Measurements from ENCODE around the gene ALLC.
"Not testable (repeated sequence)": the region's sequence is repeated elsewhere in the genome, so short reads cannot be mapped to it uniquely, and the experiment has no call there.

The ALLC gene

DNA sequence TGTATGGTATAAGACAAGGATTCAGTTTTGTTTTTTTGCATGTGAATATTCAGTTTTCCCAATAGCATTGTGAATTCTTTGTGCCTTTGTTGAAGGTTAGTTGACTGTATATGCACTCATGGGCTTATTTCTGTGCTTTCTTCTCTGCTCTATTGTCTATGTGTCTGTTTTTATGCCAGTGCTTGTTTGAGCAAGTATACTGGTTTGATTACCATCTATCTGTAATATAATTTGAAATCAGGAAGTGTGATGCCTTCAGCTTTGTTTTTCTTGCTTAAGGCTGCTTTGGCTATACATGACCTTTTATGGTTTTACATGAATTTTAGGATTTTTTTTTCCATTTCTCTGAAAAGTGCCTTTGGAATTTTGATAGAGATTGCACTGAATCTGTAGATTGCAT, 39.6 kb upstream of the ALLC start:
- no peak overlapping the region for H3K4me3 Mint-ChIP-seq
- H3K27me3 Mint-ChIP-seq = peaks cover 3% of the 10 kb centered on the region
- H3K4me1 Mint-ChIP-seq = no peaks in the 10 kb centered on the region
- no peak overlapping the region for H3K27ac Mint-ChIP-seq
- no peaks in the 10 kb centered on the region for H3K36me3 Mint-ChIP-seq
- ATAC-seq (ENCODE audit: low read depth) (no peak), DNase-seq (ENCODE audit: low spot score in 2 of 2) (no peak)
- peaks cover 1% of the 10 kb centered on the region for H3K9me3 Mint-ChIP-seq

DNA sequence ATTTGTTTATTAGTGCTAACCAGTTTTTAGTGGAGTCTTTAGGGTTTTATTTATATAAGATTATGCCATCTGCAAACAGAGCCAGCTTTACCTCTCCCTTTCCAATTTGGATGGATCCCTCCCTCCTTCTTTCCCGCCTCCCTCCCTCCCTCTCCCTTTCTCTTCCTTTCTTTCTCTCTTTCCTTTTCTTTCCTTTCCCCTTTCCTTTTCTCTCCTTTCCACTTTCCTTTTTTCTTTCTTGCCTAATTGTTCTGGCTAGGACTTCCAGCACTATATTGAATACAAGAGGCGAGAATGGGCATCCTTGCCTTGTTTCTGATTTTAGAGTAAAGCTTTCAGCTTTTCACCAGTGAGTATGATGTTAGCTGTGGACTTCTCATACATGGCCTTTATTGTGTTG, 39.0 kb upstream of the ALLC start:
- ATAC-seq (ENCODE audit: low read depth) = no peak
- no peak overlapping the region for H3K4me3 Mint-ChIP-seq
- peaks cover 3% of the 10 kb centered on the region for H3K27me3 Mint-ChIP-seq
- H3K27ac Mint-ChIP-seq = no peak overlapping the region
- H3K4me1 Mint-ChIP-seq = no peaks in the 10 kb centered on the region
- no peak for DNase-seq (ENCODE audit: low spot score in 2 of 2)
- H3K9me3 Mint-ChIP-seq = peaks cover 1% of the 10 kb centered on the region
- peaks cover 2% of the 10 kb centered on the region for H3K36me3 Mint-ChIP-seq

DNA sequence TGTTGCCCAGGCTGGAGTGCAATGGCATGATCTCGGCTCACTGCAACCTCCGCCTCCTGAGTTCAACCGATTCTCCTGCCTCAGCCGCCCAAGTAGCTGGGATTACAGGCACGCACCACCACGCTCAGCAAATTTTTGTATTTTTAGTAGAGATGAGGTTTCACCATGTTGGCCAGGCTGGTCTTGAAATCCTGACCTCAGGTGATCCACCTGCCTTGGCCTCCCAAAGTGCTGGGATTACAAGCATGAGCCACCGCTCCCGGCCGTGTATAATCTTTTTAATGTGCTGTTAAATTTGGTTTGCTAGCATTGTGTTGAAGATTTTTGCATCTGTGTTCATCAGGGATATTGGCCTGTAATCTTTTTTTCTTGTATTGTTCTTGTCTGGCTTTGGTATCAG, 38.3 kb upstream of the ALLC start:
- not testable (repeated sequence) for ATAC-seq (ENCODE audit: low read depth); H3K4me3 Mint-ChIP-seq; H3K4me1 Mint-ChIP-seq; H3K36me3 Mint-ChIP-seq; H3K9me3 Mint-ChIP-seq; DNase-seq (ENCODE audit: low spot score in 2 of 2); H3K27me3 Mint-ChIP-seq; H3K27ac Mint-ChIP-seq

DNA sequence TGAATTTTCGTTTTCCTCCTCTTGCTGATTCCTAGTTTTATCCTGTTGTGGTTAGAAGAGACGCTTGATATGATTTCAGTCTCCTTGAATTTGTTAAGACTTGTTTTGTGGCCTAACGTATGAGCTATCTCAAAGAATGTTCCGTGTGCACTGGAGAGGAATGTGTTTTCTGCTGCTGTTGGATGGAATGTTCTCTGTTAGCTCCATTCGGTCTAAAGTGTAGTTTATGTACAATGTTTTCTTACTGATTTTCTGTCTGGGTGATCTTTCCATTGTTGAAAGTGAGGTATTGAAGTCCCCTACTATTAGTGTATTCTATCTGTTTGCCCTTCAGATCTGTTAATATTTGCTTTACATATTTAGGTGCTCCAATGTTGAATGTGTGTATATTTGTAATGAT, 37.2 kb upstream of the ALLC start:
- Mint-ChIP-seq H3K9me3 (peaks cover 1% of the 10 kb centered on the region), H3K4me1 (no peaks in the 10 kb centered on the region), H3K4me3 (no peak overlapping the region), H3K36me3 (peaks cover 2% of the 10 kb centered on the region), H3K27ac (no peak overlapping the region), H3K27me3 (peaks cover 3% of the 10 kb centered on the region)
- ATAC-seq (ENCODE audit: low read depth) (no peak), DNase-seq (ENCODE audit: low spot score in 2 of 2) (no peak)

DNA sequence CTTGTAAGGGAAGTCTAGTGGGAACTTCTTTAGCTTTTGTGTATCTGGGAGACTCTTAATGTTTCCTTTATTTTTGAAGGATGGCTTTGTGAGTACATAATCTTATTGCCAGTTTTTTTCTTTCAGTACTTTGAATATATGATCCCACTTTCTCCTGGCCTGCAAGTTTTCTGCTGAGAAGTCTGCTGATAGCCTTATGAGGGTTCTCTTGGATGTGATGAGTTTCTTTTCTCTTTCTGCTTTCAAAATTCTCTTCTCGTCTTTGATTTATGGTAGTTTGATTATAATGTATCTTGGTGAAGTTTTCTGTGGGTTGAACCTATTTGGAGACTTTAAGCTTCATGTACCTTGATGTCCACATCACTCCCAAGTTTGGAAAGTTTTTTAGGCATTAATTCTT, 35.0 kb upstream of the ALLC start:
- DNase-seq (ENCODE audit: low spot score in 2 of 2) (no peak), ATAC-seq (ENCODE audit: low read depth) (no peak)
- Mint-ChIP-seq H3K27ac (no peak overlapping the region), H3K36me3 (peaks cover 2% of the 10 kb centered on the region), H3K27me3 (peaks cover 9% of the 10 kb centered on the region), H3K4me1 (no peaks in the 10 kb centered on the region), H3K4me3 (no peak overlapping the region), H3K9me3 (peaks cover 1% of the 10 kb centered on the region)

DNA sequence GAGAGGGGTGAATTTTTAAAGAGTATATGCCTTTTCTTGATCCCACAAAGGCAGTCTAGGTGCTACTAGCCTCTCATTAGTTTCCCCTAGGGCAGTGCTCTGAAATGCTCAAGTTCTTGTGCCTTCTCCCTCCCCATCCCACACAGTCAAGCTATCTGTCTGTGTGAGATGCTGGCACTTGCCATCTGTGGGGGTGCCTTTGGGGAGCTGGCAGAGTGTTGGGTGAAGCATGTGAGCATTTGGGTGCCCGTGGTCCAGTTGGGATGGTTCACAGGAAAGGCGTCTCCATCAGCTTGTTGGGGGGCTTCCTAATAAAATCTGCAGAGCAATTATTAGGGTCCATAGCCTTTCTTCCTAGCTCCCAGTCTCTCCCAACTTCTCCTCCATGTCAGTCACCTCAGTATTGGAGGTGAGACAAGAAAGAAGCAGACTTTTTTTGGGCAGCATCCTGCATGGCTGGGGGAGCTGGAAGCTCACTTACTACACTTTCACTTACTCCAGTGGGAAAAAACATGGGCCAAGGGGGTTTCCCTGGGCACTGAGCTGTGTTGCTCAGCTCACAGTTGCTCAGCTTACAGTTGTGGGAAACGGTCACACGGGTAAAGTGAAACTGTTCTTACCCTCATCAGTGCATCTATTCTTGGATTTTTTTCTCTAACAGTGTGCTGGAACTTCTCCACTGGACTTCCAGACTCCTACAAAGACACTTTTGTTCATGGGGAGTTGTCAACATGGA, 33.8 kb upstream of the ALLC start:
- Mint-ChIP-seq H3K27ac (no peak overlapping the region), H3K9me3 (peaks cover 1% of the 10 kb centered on the region), H3K27me3 (peaks cover 9% of the 10 kb centered on the region), H3K4me3 (no peak overlapping the region), H3K36me3 (peaks cover 2% of the 10 kb centered on the region), H3K4me1 (no peaks in the 10 kb centered on the region)
- no peak for DNase-seq (ENCODE audit: low spot score in 2 of 2)
- ATAC-seq (ENCODE audit: low read depth) = no peak

DNA sequence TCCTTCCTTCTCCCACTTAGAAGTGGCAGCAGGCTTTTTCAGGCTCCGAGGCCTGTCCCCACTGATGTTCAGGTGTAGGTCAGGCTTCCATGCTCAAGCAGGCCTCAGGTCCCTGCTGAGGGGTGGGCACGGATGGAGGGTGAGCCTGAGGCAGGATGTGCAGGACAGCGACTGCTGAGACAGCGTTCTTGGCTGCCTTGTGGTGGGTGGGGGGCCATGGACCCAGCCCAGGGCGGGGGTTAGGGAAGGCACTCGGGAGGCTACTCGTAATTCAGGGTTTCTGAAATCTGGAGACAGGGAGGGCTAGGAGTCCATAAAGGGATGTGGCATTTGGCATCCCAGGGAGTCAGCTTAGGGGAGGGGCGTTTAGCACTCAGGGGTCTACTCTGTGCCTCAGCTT, 32.8 kb upstream of the ALLC start:
- ATAC-seq (ENCODE audit: low read depth) = no peak
- H3K36me3 Mint-ChIP-seq = peaks cover 2% of the 10 kb centered on the region
- no peak for DNase-seq (ENCODE audit: low spot score in 2 of 2)

DNA sequence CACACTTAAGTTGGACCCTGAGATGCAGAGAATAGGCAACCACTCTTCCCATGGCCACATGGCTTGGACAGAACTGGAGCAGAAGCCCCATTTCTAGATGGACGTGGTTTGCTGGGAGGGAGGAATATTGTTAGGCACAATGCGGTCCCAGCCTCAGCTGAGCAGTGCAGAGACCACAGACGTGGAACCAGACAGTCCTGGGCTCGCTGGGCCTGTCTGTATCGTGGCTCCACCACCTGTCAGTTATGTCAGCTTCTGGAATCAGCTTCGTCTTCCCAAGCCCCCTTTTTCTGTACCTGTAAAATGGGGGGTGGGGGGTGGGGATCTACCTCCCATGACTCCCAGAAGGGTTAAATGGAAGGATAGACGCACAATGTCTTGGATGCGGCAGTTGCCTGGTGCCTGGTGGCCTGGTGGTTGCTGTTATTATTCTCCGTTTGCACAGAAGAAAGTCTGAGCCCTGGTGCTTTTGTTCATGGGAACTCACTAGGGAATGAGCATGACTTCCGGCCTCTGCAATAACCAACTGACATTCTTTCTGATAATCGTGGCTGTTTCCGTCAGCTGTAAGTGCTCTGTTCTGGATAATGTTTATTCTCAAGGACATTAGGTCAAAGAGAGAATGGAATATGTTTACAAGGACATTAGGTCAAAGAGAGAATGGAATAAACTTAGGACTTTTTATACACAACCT, 31.7 kb upstream of the ALLC start:
- H3K36me3 Mint-ChIP-seq = peaks cover 2% of the 10 kb centered on the region
- no peaks in the 10 kb centered on the region for H3K4me1 Mint-ChIP-seq
- peaks cover 7% of the 10 kb centered on the region for H3K27me3 Mint-ChIP-seq
- H3K27ac Mint-ChIP-seq = no peak overlapping the region
- DNase-seq (ENCODE audit: low spot score in 2 of 2) (no peak), ATAC-seq (ENCODE audit: low read depth) (no peak)
- peaks cover 1% of the 10 kb centered on the region for H3K9me3 Mint-ChIP-seq
- H3K4me3 Mint-ChIP-seq = no peak overlapping the region

More for the DNA sequence above, 32.8 kb upstream of the ALLC start:
- H3K27ac Mint-ChIP-seq = no peak overlapping the region
- H3K9me3 Mint-ChIP-seq = peaks cover 1% of the 10 kb centered on the region
- no peaks in the 10 kb centered on the region for H3K4me1 Mint-ChIP-seq
- no peak overlapping the region for H3K4me3 Mint-ChIP-seq
- peaks cover 9% of the 10 kb centered on the region for H3K27me3 Mint-ChIP-seq

DNA sequence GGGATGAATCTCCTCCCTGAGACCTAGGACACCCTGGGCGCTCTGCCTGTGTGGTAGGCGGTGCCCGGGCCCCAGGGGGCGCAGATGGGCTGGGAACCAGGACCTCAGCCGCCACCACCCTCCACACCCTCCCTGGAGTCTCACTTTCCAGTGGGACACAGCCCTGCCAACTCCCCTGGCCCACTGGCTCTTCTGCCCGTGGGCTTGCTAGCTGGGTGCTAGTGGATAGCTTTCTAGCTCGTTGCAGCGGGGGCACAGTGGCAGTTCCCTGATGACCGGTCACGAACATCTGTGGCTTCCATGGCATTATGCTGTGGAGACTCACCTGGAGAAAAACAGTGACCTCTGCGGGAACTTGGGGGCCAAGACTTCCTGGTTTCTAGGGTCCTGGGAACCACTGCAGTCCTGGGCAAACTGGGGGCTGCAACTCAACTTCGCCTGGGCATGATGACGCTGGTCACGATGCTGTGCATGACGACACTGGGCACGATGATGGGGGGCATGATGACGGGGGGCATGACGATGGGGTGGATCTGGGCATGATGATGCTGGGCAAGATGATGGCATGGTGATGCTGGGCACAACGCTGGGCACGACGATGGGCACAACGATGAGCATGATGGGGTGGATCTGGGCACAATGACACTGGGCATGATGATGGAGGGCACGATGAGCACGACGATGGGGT, 31.0 kb upstream of the ALLC start:
- H3K4me3 Mint-ChIP-seq = no peak overlapping the region
- H3K27me3 Mint-ChIP-seq = peaks cover 6% of the 10 kb centered on the region
- no peaks in the 10 kb centered on the region for H3K9me3 Mint-ChIP-seq
- DNase-seq (ENCODE audit: low spot score in 2 of 2) (no peak), ATAC-seq (ENCODE audit: low read depth) (no peak)
- no peaks in the 10 kb centered on the region for H3K4me1 Mint-ChIP-seq
- H3K27ac Mint-ChIP-seq = no peak overlapping the region
- H3K36me3 Mint-ChIP-seq = peaks cover 2% of the 10 kb centered on the region

DNA sequence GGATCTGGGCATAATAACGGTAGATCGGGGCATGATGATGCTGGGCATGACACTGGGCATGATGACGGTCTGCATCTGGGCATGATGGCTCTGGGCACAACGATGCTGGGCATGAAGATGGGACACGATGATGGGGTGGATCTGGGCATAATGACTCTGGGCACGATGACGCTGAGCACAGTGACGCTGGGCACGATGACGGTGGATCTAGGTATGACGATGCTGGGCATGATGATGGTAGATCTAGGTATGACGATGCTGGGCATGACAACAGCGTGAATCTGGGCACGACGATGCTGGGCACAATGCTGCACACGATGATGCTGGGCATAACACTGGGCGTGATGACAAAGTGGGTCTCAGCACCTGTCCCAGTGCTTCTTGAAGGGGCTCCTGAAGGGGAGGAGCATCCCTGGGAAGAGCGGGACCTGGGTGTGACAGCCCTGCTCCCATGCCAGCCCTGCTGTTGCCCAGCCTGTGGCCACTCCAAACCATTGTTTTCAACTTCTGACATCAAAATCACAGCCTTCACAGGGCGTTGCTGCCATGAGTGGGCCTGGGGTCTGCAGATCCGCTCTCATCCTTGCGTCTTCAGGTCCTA, 30.4 kb upstream of the ALLC start:
- ATAC-seq (ENCODE audit: low read depth) (no peak), DNase-seq (ENCODE audit: low spot score in 2 of 2) (no peak)
- peaks cover 2% of the 10 kb centered on the region for H3K36me3 Mint-ChIP-seq
- H3K27me3 Mint-ChIP-seq = peaks cover 6% of the 10 kb centered on the region
- no peak overlapping the region for H3K27ac Mint-ChIP-seq
- no peaks in the 10 kb centered on the region for H3K4me1 Mint-ChIP-seq
- H3K9me3 Mint-ChIP-seq = no peaks in the 10 kb centered on the region
- H3K4me3 Mint-ChIP-seq = no peak overlapping the region

DNA sequence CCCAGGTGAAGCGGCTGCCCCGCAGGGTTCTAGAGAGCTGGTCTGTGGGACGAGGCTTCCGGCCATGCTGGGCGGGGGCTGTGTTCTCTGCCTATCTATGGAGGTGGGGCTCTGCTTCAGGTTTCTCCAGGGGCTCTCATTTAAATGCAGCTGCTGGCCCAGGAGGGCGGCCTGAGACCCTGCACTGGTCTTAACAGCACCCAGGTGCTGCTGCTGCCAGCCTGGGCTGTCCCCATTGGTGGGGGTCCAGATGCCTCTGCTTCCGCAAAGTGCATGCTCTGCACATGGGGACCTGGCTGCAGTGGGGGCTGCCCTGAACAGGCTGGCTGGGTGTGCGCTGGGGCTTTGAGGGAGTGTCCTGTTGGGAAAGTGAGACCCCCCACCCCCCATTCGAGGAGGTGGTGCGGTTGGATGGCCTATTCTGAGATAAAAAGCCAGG, 29.7 kb upstream of the ALLC start:
- DNase-seq (ENCODE audit: low spot score in 2 of 2) = no peak
- Mint-ChIP-seq H3K4me1 (no peaks in the 10 kb centered on the region), H3K9me3 (no peaks in the 10 kb centered on the region), H3K36me3 (peaks cover 2% of the 10 kb centered on the region), H3K4me3 (no peak overlapping the region), H3K27ac (no peak overlapping the region), H3K27me3 (peaks cover 6% of the 10 kb centered on the region)
- ATAC-seq (ENCODE audit: low read depth) = no peak

DNA sequence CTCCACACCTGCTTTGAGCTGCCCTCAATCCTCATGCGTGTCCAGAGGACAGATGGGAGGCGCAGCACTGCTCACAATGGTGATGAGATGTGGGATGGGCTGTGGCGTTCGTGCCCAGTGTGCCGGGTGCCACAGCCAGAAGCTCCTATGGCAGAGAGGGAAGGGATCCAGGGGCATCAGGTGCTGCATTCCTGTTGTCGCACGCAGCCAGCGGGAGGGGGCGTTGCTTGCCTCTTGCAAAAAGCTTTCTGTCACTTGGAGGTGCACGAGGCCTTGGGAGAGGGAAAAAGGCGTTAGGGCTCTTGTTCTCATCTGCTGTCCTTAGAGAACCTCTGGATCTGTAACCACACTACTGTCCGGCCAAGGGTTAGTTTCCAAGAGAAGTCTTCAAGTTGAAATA, 29.2 kb upstream of the ALLC start:
- no peak overlapping the region for H3K27ac Mint-ChIP-seq
- peaks cover 7% of the 10 kb centered on the region for H3K27me3 Mint-ChIP-seq
- no peak overlapping the region for H3K4me3 Mint-ChIP-seq
- no peaks in the 10 kb centered on the region for H3K36me3 Mint-ChIP-seq
- DNase-seq (ENCODE audit: low spot score in 2 of 2) (no peak), ATAC-seq (ENCODE audit: low read depth) (no peak)
- no peaks in the 10 kb centered on the region for H3K4me1 Mint-ChIP-seq
- H3K9me3 Mint-ChIP-seq = no peaks in the 10 kb centered on the region

DNA sequence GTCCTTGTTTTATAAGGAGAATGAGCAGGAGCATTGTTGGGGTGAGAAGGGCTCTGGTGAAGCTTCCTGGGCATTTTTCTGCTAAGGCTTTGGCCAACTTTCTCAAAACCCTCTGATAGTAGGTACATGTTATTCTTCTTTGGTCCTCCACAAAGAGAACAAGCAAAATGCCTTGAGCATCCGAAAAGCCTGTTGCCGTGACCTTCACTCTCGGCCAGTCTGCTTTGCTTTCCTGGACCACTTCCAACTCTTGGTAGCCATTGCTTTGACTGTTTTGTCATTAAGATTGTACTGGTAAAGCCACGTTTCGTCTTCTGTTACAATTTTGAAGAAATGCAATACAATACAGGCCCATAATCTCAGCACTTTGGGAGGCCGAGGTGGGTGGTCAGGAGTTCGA, 27.4 kb upstream of the ALLC start:
- no peak for DNase-seq (ENCODE audit: low spot score in 2 of 2)

DNA sequence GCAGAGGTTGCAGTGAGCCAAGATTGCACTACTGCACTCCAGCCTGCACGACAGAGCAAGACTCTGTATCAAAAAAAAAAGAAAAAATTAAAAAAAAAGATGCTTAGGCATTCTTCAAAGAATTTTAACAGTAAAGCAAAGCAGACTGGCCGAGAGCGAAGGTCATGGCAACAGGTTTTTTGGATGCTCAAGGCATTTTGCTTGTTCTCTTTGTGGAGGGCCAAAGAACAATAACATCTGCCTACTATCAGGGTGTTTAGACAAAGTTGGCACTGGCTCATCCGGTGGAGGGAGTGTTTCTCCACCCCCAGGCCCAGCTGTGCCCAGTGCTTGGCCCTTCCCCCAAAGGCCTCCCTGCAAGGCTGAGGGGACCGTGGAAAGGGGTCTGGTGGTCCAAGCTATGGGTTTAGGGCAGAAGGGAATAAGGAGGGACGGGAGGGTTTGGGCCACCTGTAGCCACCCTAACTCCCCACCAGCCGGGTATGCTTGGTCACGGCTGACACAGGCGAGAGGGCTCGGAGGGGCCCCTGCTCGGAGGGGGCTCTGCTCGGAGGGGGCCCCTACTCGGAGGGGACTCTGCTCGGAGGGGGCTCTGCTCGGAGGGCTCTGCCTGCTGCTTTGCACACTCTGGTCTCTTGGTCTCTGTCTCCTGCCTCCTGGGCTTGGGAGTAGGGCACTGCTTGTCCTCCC, 26.7 kb upstream of the ALLC start:
- Mint-ChIP-seq H3K9me3 (no peaks in the 10 kb centered on the region), H3K36me3 (no peaks in the 10 kb centered on the region), H3K27ac (no peak overlapping the region), H3K4me1 (no peaks in the 10 kb centered on the region), H3K4me3 (no peak overlapping the region), H3K27me3 (peaks cover 15% of the 10 kb centered on the region)
- no peak for ATAC-seq (ENCODE audit: low read depth)
- no peak for DNase-seq (ENCODE audit: low spot score in 2 of 2)

More for the DNA sequence above, 27.4 kb upstream of the ALLC start:
- H3K27ac Mint-ChIP-seq = no peak overlapping the region
- no peaks in the 10 kb centered on the region for H3K9me3 Mint-ChIP-seq
- H3K36me3 Mint-ChIP-seq = no peaks in the 10 kb centered on the region
- H3K4me3 Mint-ChIP-seq = no peak overlapping the region
- no peak for ATAC-seq (ENCODE audit: low read depth)
- H3K27me3 Mint-ChIP-seq = peaks cover 14% of the 10 kb centered on the region
- no peaks in the 10 kb centered on the region for H3K4me1 Mint-ChIP-seq

Measured in memory B cell (primary cell).